ENCODE data around the gene EEF1G.
A peak's percentile ranks its signal among the peaks of the same experiment; 100 is the strongest.
"Not testable (repeated sequence)": the region's sequence is repeated elsewhere in the genome, so short reads cannot be mapped to it uniquely, and the experiment has no call there.

EEF1G gene

GRCh38 chr11:62577046-62577714 lies 3.5 kb upstream of the EEF1G start:
- no peak for DNase-seq (ENCODE audit: low spot score)

GRCh38 chr11:62575837-62576236 lies 2.1 kb upstream of the EEF1G start:
- no peak for DNase-seq (ENCODE audit: low spot score)

- no peak for DNase-seq (ENCODE audit: low spot score)
Measured at GRCh38 chr11:62575156-62575555, 1.5 kb upstream of the EEF1G start.

GRCh38 chr11:62574363-62575071 lies 826 bp upstream of the EEF1G start:
- DNase-seq (ENCODE audit: low spot score): peak; percentile 41

GRCh38 chr11:62573006-62573591 lies 592 bp downstream of the EEF1G start:
- peak; percentile 53 for DNase-seq (ENCODE audit: low spot score)

GRCh38 chr11:62572431-62572830 lies 1.3 kb downstream of the EEF1G start:
- DNase-seq (ENCODE audit: low spot score): no peak

GRCh38 chr11:62571493-62571892 lies 2.2 kb downstream of the EEF1G start:
- DNase-seq (ENCODE audit: low spot score): not testable (repeated sequence)

- DNase-seq (ENCODE audit: low spot score): not testable (repeated sequence)
Measured at GRCh38 chr11:62570903-62571302, 2.8 kb downstream of the EEF1G start.

GRCh38 chr11:62569611-62570010 lies 4.1 kb downstream of the EEF1G start:
- no peak for DNase-seq (ENCODE audit: low spot score)

GRCh38 chr11:62567018-62567633 lies 6.6 kb downstream of the EEF1G start:
- no peak for DNase-seq (ENCODE audit: low spot score)

- DNase-seq (ENCODE audit: low spot score): no peak
Measured at GRCh38 chr11:62566247-62566646, 7.4 kb downstream of the EEF1G start.

GRCh38 chr11:62565100-62565802 lies 8.4 kb downstream of the EEF1G start:
- DNase-seq (ENCODE audit: low spot score): no peak

GRCh38 chr11:62561677-62562230 lies 11.9 kb downstream of the EEF1G start:
- DNase-seq (ENCODE audit: low spot score): not testable (repeated sequence)

- peak; percentile 67 for DNase-seq (ENCODE audit: low spot score)
Measured at GRCh38 chr11:62560566-62561103, 13.1 kb downstream of the EEF1G start.

- DNase-seq (ENCODE audit: low spot score): not testable (repeated sequence)
Measured at GRCh38 chr11:62559626-62560025, 14.1 kb downstream of the EEF1G start.

GRCh38 chr11:62559204-62559603 lies 14.5 kb downstream of the EEF1G start:
- DNase-seq (ENCODE audit: low spot score): no peak

GRCh38 chr11:62558669-62559068 lies 15.0 kb downstream of the EEF1G start:
- DNase-seq (ENCODE audit: low spot score): no peak

GRCh38 chr11:62556875-62557631 lies 16.6 kb downstream of the EEF1G start:
- DNase-seq (ENCODE audit: low spot score): peak; percentile 44

- peak; percentile 75 for DNase-seq (ENCODE audit: low spot score)
Measured at GRCh38 chr11:62556108-62556874, 17.4 kb downstream of the EEF1G start.

Data from NAMALWA (cell line).